Measurements from ENCODE around the gene ACBD4. TPM values are rescaled to one million over a fixed set of nuclear protein-coding genes. Genes with fewer than 3 reads are reported as not detected.

Gene ACBD4
- total and polyA plus RNA-seq, 2 of the 13 experiments (the other 11 are each of a cell fraction or from before 2014, with no cell fraction given) = 16.1 to 26.9 TPM

- 0 out of 2 replicates have a peak, but pooled peaks have one; percentile 10 for TF ChIP-seq NFAT5 (CRISPR knock-in tag; IDR thresholded peaks at IDR 0.05)
- no peak for TF ChIP-seq ZNF646 (CRISPR knock-in tag; IDR thresholded peaks at IDR 0.05)
- no peak for TF ChIP-seq WIZ (CRISPR knock-in tag; IDR thresholded peaks at IDR 0.05)
- peak; percentile 74 for TF ChIP-seq DRAP1 (CRISPR knock-in tag; IDR thresholded peaks at IDR 0.05)
- no peak for TF ChIP-seq ZNF749 (CRISPR knock-in tag; IDR thresholded peaks at IDR 0.05; ENCODE audit: borderline replicate concordance)
- TF ChIP-seq SKI (IDR thresholded peaks at IDR 0.05; ENCODE audit: partially characterized antibody) = no peak
- no peak for TF ChIP-seq SOX6 (IDR thresholded peaks at IDR 0.05)
- no peak for TF ChIP-seq SOX6 (CRISPR knock-in tag; IDR thresholded peaks at IDR 0.05)
- no peak for TF ChIP-seq ZFP62 (CRISPR knock-in tag; IDR thresholded peaks at IDR 0.05)
- no peak for TF ChIP-seq ZFP82 (CRISPR knock-in tag; IDR thresholded peaks at IDR 0.05; ENCODE audit: borderline replicate concordance)
- peak; percentile 53; the same call in 1 of the 2 replicates for TF ChIP-seq LBX2 (CRISPR knock-in tag; IDR thresholded peaks at IDR 0.05; ENCODE audit: borderline replicate concordance)
- TF ChIP-seq MLXIP (CRISPR knock-in tag; IDR thresholded peaks at IDR 0.05; ENCODE audit: borderline replicate concordance) = no peak
- no peak for TF ChIP-seq ARNTL (CRISPR knock-in tag; IDR thresholded peaks at IDR 0.05)
Observed at GRCh38 chr17:45149037-45149668, 13.7 kb downstream of the ACBD4 start (continued).
